Upper lobe of right lung (tissue), 1 donor: Measurements from ENCODE around the gene RPS6KC1. TPM values are rescaled to one million over a fixed set of nuclear protein-coding genes. Genes with fewer than 3 reads are reported as not detected.

Experiments used
- ATAC-seq: fragments of 200-7000 bp; cut with Tn5 transposase; one replicate; pipeline ENCODE4 v1.9.1; 2020; ENCODE audit warnings: mild to moderate bottlenecking, moderate library complexity
- DNase-seq: peaks from one replicate; pipeline ENCODE4 v3.0.0-alpha.2; 2020
- H3K27ac ChIP-seq: fragments of 200-600 bp; one replicate; pipeline ENCODE4 v1.8.0; 2022
- H3K27me3 ChIP-seq: fragments of 200-600 bp; one replicate; pipeline ENCODE4 v1.8.0; 2022; ENCODE audit warnings: mild to moderate bottlenecking
- H3K36me3 ChIP-seq: fragments of 200-600 bp; one replicate; pipeline ENCODE4 v1.8.0; 2022
- H3K4me1 ChIP-seq: fragments of 200-600 bp; one replicate; pipeline ENCODE4 v1.8.0; 2022
- H3K4me3 ChIP-seq: fragments of 200-600 bp; one replicate; pipeline ENCODE4 v1.8.0; 2022; ENCODE audit warnings: mild to moderate bottlenecking
- H3K9me3 ChIP-seq: fragments of 200-600 bp; one replicate; pipeline ENCODE4 v1.8.0; 2022
- intact Hi-C: fragments of 100-400 bp; cut with DNase I; formaldehyde crosslinking; loops from one replicate; pipeline ENCODE4 v1.11.0; 2022
- total RNA-seq: library from RNA; stranded (reverse); fragmentation: NEBNext Ultra II Directional; extraction: Animal tissue kit (Norgen Biotek cat#: 25700); gene quantifications from one replicate; pipeline ENCODE4 v1.2.1, GENCODE V29; 2021
- TF ChIP-seq, protein P1 (sequence below): fragments of 200-600 bp; IDR thresholded peaks from one replicate; pipeline ENCODE4 v1.8.0; 2022; ENCODE audit warnings: antibody characterized with exemption
- donor health status: DM: no; HTN: yes; CAD: no; lungs with severe emphysema.

RPS6KC1 gene
- total RNA-seq, 1 donor from 2014 or later = 15.1 TPM

- TF ChIP-seq, protein P1, sequence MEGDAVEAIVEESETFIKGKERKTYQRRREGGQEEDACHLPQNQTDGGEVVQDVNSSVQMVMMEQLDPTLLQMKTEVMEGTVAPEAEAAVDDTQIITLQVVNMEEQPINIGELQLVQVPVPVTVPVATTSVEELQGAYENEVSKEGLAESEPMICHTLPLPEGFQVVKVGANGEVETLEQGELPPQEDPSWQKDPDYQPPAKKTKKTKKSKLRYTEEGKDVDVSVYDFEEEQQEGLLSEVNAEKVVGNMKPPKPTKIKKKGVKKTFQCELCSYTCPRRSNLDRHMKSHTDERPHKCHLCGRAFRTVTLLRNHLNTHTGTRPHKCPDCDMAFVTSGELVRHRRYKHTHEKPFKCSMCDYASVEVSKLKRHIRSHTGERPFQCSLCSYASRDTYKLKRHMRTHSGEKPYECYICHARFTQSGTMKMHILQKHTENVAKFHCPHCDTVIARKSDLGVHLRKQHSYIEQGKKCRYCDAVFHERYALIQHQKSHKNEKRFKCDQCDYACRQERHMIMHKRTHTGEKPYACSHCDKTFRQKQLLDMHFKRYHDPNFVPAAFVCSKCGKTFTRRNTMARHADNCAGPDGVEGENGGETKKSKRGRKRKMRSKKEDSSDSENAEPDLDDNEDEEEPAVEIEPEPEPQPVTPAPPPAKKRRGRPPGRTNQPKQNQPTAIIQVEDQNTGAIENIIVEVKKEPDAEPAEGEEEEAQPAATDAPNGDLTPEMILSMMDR = no peak
- H3K4me3 ChIP-seq = no peak overlapping the region
- no peaks in the 10 kb centered on the region for H3K4me1 ChIP-seq
- H3K27ac ChIP-seq = no peak overlapping the region
- no peak for DNase-seq
- no peaks in the 10 kb centered on the region for H3K9me3 ChIP-seq
- peaks cover 29% of the 10 kb centered on the region for H3K36me3 ChIP-seq
- no peaks in the 10 kb centered on the region for H3K27me3 ChIP-seq
- ATAC-seq = no peak
- intact Hi-C loops = no loop called here
Measured at GRCh38 chr1:213242883-213243282, 191.8 kb downstream of the RPS6KC1 start.

DNA sequence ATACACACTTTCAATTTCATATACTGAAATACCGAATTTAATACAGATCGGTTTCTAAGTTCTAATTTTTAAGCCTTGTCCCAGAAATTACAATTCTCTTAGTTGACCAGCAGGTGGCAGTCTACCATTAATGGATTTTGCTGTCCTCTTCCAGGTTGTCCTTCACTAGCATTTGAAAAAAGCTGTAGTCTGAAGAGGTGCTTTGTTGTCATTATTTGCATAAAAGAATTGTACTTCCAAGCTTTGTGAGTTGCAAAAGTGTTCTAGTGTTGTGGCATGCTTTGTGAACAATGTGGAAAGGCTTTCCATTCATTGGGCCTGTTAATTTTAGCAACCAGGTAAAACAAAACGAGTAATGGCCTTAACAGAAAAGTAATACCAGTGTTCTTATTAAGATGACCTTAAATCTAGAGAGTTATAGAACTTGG lies 193.6 kb downstream of the RPS6KC1 start:
- no peaks in the 10 kb centered on the region for H3K4me1 ChIP-seq
- no peak overlapping the region for H3K27ac ChIP-seq
- no peaks in the 10 kb centered on the region for H3K9me3 ChIP-seq
- intact Hi-C loops = no loop called here
- ATAC-seq = peak; percentile 59
- DNase-seq = no peak
- H3K4me3 ChIP-seq = no peak overlapping the region
- TF ChIP-seq, protein P1 = peak; percentile 87
- H3K27me3 ChIP-seq = no peaks in the 10 kb centered on the region
- H3K36me3 ChIP-seq = peaks cover 24% of the 10 kb centered on the region

DNA sequence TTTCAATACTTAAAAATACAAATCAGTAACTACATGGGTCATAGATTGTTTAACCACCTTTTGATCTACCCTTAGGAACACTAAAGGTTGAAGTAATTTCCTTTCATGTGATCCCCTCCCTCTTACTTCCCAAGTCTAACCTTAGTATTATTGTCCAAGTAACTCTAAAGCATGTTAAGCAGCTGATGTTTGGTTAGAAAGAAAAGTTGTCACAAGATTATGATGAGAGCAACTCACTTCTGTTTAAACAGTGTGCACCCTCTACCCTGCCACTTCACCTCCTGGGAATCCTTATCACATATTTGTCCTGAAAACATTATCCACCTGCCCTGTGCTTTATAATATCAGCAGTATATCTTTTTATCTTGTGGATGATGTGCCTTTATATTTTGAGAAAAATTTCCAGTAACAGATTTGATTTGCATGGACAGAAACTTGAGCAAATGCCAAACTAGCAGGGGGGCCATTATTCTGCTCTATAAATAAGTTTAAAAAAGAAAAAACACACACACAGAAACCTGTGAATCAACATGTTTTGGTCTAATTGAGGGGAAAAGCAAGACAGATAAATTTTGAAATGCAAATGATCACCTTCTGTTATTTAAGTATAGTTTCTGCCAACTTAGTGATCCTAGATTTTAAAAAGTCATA lies 194.3 kb downstream of the RPS6KC1 start:
- Histone ChIP-seq H3K4me1 (no peaks in the 10 kb centered on the region), H3K9me3 (no peaks in the 10 kb centered on the region), H3K36me3 (peaks cover 24% of the 10 kb centered on the region), H3K4me3 (no peak overlapping the region), H3K27ac (no peak overlapping the region), H3K27me3 (no peaks in the 10 kb centered on the region)
- intact Hi-C loops = no loop called here
- no peak for DNase-seq
- ATAC-seq = no peak
- TF ChIP-seq, protein P1 = no peak

DNA sequence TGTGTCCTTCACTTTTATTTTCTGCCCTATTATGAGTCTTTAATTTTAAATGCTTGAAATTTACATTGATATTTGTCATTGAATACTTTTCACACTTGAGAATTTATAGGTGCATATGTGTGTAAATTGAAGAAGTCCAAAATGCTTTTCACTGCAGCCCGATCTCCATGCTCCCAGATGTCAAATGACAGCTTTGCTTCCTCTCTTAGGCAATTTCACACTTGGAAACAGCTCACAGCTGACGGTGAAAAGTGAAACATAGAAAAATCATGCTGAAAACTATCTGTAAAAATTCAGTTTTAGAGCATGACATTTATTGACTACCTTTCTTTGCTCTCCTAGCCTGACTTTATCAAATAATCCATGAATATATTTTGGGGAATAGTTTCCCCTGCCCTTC lies 196.0 kb downstream of the RPS6KC1 start:
- H3K4me3 ChIP-seq = no peak overlapping the region
- no peak for DNase-seq
- TF ChIP-seq, protein P1 = no peak

DNA sequence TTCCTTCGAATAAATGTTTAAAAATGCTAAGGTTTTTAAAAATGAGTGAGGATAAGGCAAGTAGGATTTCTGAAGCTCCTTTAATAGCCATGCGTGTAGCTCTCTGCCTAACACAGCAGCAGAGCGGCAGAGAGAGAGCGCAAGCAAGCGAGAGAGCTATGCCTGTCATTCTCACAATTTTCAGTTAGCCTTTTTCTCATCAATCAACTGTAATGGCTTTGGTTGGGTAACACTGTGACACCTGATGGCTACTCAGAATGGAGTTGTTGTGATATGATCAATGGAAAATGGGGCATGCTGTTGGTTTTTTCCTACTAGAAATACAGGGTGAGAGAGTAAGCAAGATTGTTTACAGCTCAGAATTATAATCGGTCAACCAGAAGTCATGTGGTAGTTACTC lies 198.4 kb downstream of the RPS6KC1 start:
- H3K27ac ChIP-seq = no peak overlapping the region
- TF ChIP-seq, protein P1 = no peak
- H3K4me1 ChIP-seq = no peaks in the 10 kb centered on the region
- no peaks in the 10 kb centered on the region for H3K36me3 ChIP-seq
- no peaks in the 10 kb centered on the region for H3K9me3 ChIP-seq
- DNase-seq (no peak), ATAC-seq (no peak)
- H3K4me3 ChIP-seq = no peak overlapping the region
- intact Hi-C loops = no loop called here
- no peaks in the 10 kb centered on the region for H3K27me3 ChIP-seq

More for the DNA sequence above, 196.0 kb downstream of the RPS6KC1 start:
- Histone ChIP-seq H3K9me3 (no peaks in the 10 kb centered on the region), H3K27ac (no peak overlapping the region), H3K27me3 (no peaks in the 10 kb centered on the region), H3K4me1 (no peaks in the 10 kb centered on the region), H3K36me3 (peaks cover 11% of the 10 kb centered on the region)
- intact Hi-C loops = no loop called here
- ATAC-seq = no peak

GRCh38 chr1:213250041-213250440 lies 199.0 kb downstream of the RPS6KC1 start:
- Histone ChIP-seq H3K4me3 (no peak overlapping the region), H3K27ac (no peak overlapping the region), H3K9me3 (no peaks in the 10 kb centered on the region), H3K4me1 (no peaks in the 10 kb centered on the region), H3K27me3 (no peaks in the 10 kb centered on the region), H3K36me3 (no peaks in the 10 kb centered on the region)
- intact Hi-C loops = no loop called here
- ATAC-seq (no peak), DNase-seq (no peak)
- TF ChIP-seq, protein P1 = no peak
